Lung microvascular endothelial cell (primary cell): ENCODE results near the gene RNF215. TPM values are rescaled to one million over a fixed set of nuclear protein-coding genes. Genes with fewer than 3 reads are reported as not detected.

Experiments
- DNase-seq, 2 donors: peaks; one replicate each; pipeline versions ENCODE4 v3.0.0 to v3.0.0-alpha.2; 2010; ENCODE audit warnings: low read depth in 2 of 2
- total RNA-seq: library from RNA; depleted of rRNA; stranded (reverse); fragments of >200 nt; gene quantifications from 2 replicates; pipeline ENCODE4 v1.2.1, GENCODE V29; 2014

The RNF215 gene
- total RNA-seq = 12.0 and 23.8 TPM in 2 replicates

DNA sequence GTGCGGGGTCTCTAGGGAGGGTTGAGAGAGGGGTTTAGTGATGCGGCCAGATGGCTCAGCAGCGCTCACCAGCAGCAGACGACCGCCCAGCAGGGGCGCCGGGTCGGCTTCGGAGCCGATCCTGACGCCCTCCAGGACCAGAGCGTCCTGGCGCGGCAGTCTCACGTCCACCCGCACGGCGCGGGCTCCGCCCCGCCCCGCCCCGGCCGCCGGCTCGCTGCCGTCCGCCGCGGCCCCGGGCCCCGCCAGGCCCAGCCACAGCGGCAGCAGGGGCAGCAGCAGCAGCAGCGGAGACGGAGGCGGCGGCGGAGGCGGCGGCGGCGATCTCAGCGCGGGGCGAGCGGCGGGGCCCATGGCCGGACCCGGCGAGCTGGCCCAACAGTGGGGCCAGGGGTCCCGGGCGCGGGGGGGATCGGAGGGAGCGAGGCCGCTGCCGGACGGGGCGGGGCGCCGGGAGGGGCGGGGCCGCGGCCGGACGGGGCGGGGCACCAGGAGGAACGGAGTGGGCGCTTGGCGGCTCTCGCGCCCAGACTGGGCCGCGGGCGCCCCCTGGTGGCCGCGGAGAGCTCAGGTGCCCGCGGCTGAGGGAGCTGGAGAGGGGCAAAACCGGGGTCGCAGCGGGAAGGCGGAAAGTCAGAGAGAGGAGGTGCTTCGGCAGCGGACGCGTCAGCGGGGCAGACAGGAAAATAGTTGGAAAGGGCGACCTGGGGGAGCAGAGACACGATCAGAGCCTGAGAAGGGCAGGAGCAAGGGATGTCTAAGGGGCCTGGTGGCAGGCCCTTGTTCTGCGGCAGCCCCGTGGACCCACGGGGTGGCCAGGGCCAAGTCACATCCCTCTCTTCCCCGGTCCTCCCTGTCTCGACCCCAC is at the start of gene RNF215:
Gene RNF215, minus strand, starts transcription at position 452 of the 868 bp plus-strand sequence. Its CDS starts 98 bp downstream, at position 354.
- DNase-seq = peak; percentile 77 to 88

DNA sequence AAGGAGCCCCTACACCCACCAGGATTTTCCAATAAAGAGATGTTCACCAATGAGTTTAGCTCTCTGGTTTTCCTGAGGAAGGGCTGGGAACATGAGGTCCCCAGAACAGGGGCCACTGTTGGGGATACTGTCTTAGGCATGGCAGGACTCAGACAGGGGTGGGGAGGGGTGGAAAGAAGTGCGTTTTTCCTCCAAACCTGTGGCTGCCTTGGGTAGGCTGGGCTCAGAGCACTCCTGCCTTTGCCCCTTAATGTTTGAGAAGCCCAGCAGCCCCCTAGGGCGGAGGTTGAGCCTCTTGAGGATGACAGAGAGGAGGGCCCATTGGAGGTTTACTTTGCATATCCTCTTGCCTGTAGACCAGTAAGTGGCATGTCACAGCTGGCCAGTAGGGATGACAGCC is 49.0 kb upstream of the RNF215 start:
- no peak for DNase-seq

DNA sequence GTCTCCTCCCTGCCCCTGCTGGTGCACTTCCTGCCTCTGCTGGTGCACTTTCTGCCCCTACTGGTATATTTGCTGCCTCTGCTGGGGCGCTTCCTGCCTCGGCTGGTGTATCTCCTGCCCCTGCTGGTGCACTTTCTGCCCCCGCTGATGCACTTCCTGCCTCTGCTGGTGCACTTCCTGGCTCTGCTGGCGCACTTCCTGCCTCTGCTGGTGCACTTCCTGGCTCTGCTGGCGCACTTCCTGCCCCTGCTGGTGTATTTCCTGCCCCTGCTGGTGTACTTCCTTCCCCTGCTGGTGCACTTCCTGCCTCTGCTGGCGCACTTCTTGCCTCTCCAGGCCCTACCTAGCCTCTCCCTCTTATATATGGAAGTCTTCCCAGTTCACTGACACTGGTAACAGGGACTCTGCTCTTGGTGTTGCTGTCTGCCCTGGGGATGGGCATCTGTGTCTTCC is 48.5 kb upstream of the RNF215 start:
- DNase-seq = peak in 1 of 2 donors; percentile 68

DNA sequence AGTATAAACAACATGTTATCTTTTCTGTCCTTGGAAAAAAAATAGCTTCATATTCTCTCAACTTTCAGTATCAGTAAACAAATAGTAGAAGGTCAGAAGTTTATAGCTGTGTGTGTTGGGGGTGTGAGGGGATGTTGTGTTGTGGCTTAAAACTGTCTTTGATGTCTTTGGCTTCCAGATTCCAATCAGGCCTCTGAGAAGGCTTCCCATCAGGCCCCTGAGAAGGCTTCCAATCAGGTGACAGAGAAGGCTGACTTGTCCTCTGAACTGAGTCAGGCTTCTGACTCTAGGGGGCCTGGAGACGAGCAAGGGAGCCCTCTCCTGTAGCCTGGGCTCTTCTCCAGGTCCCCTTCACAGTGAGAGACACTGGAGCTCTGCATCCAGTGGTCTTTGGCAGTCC is 47.6 kb upstream of the RNF215 start:
- no peak for DNase-seq

DNA sequence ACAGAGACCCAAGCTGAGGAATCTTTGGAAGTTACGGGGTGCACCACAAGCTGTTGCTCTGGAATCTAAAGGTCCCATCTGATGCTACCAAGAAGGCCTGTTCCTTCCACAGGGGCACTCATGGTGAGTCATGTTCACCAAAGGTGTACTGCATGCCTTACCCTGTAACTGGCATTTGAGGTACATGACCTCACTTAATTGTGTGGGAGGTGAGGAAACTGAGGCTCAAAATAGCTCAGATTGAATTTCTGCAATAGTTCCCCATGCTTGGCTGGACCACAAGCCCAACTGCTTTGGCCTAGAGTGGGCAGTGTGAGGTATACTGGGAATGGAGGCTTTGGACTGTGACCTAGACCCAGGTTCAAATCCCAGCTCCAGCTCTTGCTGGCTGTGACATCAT is 46.6 kb upstream of the RNF215 start:
- DNase-seq = no peak

DNA sequence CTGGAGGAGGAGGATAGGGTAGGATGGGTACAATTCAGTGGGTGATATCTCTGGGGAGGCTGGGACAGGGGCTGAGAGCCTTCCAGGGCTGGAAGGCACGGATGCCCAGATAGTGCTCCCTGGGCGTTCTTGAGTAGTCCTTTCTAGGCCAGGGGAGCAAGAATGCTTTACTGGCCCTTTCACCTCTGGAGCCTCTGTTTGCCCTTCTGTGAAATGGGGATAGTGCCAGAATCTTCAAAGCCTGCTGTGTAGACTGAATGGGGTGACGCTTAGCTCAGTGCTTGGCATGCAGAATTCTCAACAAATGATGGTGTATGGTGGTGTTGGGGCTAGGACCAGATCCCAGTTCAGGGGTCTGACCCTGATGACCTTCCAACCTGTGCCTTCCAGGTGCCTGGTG is 46.0 kb upstream of the RNF215 start:
- no peak for DNase-seq

DNA sequence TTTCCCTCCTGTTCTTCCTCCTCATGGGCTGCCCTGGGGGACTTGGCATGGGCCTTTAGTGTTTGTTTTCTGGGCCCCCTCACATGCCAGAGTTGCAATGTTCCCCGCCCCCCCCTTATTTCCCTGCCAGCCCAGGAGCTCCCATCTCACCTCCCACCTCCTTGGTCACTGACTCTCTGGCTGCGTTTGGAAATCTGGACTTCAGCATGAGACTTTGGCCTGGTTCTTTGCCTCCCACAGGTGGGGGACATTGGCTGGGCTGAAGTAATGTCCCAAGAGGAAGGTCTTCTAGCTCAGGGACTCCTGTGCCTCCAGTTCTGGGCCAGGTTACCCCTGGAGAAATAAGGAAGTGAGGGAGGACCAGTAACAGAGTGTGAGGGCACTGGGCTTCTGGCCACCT is 45.3 kb upstream of the RNF215 start:
- no peak for DNase-seq

DNA sequence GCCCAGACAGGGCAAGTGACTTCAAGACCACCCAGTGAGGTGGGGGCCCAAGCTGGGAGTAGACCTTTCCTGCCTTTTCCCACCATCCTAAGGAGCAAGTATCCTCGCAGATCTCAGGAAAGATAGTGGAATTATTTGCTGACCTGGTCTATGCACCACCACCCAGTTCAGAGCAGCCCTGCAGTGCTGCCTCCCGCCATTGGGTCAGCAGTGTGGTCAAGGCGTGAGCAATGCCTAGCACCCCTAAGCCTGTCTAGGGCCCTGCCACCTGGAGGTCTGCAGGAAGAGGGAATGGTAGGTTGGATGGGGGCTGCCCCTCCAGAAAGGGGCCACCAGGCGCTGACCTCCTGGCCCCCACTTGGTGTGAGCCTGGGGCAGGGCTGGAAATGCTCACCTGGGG is 44.9 kb upstream of the RNF215 start:
- DNase-seq = no peak

DNA sequence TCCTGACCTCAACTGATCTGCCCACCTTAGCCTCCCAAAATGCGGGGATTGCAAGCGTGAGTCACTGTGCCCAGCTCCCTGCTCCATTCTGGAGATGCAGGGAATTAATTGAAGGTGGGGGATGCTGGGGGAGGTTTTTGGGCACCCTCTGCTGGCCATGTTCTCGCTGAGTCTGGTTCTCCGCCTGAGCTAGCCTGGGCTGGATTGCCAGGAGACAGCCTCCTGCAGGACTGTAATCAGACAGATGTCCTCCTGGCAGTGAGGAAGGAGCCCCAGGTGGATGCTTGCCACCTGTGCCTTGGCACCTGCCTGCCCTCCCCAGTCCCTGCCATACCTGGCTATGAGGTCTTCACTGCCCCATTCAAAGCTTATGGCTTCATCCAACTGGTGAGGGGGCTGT is 43.7 kb upstream of the RNF215 start:
- DNase-seq = no peak

DNA sequence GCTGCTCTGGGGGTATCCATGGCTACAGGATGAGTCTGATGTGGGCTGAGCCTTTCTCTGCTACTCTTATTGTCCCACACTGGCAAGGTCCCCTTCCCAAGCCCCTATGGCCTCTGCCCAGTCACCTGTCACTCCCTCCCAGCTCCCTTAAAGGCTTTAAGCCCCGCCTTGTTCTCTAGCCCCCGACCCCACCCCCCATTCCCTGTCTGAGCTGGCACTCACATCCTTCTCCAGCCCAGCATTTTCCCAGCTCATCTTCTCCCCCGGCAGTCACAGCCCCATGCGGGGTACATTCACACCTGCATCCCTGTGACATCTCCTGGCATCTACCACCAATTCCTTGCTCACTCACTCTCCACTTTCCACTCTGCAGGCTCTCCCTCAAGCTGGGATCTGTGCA is 42.7 kb upstream of the RNF215 start:
- no peak for DNase-seq

DNA sequence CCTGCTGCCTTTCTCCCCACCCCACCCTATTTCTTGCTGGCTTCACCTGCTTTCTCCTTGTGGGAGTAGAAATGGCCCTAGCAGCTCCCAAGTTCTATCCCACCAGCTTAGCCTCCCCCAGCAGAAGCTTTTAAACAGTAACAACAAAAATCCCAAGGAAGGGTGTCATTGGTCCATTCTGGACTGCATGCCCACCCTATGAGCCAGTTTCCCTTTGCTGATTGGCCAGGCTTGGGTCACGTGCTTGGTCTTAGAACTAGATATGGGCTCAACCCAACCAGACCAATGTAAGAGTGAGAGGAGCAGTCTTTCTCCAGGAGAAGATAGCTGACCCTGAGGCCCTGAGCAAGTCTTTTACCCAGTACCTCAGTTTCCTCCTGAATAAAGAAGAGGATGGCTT is 40.7 kb upstream of the RNF215 start:
- DNase-seq = no peak

DNA sequence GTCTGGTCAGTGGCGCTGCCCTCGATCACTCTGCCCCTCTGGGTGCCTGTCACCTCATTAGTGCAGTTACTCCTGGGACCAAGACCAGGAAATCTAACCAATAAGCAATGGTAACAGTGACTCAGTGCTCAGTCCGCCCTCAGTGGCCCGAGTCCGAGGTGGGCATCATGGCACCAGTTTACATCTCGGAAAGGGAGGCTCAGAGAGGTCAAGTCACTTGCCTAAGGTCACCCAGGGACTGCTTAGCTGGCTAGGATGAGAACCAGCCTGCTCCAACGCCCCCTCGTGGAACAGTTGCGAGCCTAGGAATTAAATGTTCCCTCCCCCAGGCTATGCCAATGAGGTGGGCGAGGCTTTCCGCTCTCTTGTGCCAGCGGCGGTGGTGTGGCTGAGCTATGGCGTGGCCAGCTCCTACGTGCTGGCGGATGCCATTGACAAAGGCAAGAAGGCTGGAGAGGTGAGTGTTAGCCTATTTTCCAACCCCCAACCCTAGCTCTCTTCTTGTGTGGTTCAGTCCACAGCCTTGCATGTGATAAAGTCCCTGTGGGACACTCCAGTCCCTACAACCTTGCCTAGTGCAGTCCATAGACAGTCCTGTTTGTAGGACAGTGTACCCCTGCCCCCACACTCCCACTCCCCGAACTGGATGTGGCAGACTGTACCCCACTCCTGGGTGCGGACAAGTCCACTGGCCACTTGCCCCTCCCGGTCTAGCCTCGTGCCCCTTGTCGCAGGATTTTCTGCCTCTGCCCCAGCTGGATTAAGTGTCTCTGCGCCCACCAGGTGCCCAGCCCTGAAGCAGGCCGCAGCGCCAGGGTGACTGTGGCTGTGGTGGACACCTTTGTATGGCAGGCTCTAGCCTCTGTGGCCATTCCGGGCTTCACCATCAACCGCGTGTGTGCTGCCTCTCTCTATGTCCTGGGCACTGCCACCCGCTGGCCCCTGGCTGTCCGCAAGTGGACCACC is 39.5 kb upstream of the RNF215 start:
- DNase-seq = peak; percentile 82 to 88

DNA sequence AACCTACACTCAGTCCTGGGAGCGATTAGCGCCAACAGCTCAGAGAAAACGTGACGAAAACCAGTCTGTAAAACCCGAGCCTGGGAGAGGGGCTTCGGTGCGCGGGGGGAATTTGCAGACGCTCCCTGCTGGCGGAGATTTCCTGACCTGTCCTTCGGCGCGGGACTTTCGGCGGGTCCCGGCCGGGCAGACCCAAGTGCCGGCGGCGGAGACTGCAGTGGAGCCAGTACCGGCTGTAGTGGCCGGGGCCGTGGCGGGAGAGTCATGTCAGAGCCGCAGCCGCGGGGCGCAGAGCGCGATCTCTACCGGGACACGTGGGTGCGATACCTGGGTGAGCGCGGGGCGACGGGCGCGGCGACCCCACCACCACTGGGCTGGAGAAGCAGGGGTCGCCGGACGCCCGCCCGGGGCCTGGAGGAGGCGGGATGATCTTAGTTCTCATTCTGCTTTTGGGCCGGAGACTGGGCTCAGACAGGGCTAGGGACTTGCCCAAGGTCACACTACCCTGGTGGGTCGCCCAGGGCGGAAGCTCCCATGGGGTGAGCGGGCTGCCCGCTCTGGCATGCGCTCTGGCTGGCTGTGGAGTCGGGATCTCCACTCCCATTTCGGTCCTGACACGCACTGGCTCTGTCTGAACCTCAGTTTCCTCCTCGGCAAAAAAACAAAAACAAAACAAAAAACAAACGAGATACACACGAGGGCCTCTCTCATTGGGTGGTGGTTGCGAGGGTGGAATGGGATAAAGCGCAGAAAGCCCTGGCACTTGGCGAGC is 38.6 kb upstream of the RNF215 start, which contains the start of gene MTFP1:
Gene MTFP1, plus strand, starts transcription at position 153 of the 772 bp plus-strand sequence. Its CDS starts 112 bp downstream, at position 265.
- peak; percentile 70 to 73 for DNase-seq

DNA sequence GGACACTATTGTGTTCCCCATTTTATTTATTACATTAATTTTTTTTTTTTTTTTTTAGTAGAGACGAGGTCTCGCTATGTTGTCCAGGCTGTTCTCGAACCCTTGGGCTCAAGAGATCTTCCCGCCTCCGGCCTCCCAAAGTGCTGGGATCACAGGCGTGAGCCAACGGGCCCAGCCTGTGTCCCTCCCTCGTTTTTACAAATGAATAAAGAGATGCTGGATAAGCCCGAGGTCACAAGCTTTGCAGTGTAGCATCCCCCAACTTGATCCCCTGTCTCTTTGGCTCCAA is 38.1 kb upstream of the RNF215 start:
- no peak for DNase-seq

DNA sequence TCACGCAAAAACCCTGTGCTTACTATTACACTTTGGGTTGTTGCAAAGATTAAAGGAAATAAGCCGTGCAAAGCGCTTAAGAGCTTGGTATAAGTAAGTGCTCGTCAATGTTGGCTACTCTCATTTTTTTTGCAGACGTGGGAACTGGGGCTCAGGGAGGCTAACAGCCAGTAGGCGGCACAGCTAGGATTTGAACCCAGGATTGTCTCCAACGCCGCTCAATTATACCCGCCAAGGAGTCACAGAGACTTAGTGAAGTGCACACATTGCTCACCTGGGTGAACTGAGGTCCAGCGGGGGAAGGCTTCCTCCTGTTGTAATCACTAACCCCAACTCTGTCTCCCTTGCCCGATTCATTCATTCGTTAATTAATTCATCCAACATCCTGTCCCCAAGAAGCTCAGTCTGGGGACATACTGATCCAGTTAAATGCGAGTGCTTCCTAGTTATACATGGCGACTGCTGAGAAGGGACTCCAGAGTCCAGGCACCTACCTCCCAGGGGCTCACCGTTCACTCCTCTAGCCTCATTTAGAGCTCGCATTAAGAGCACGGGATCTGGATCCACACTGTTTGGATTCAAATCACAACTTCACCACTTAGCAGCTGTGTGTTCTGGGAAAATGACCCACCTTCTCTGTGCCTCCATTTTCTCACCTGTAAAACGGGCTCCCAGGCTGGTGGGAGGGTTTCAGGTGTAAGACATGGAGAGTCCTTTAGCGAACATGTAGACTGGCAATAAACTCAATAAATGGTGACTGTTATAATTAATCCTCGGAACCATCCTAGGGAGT is 37.5 kb upstream of the RNF215 start:
- peak in 1 of 2 donors; percentile 38 for DNase-seq

DNA sequence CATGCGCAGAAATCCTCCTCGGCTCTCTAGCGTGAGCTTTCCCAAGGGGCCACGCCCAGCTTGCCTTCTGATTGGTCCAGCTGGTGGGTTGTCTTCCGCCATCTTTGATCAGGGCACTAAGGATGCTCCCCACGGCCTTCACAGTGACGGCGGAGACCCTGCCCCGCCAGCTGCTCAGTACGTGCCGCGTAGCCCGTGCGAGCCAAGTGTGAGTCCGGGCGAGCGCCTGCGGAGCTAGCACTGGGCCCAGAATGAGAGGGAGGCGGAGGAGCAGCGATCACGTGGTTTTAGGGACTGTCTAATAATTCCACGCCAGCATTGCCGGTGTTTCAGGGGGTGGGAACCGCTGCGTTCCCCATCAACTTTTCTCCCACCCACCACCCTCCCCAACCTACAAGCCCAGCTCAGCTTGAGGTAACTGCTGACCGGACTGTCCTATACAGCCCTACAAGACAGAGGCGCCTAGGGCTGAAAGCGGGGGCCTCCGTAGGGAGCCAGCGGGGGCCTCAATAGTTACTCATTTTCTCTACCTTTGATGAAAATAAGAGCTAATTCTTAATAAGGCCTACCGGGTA is 36.8 kb upstream of the RNF215 start:
- DNase-seq = peak; percentile 99 to 100

DNA sequence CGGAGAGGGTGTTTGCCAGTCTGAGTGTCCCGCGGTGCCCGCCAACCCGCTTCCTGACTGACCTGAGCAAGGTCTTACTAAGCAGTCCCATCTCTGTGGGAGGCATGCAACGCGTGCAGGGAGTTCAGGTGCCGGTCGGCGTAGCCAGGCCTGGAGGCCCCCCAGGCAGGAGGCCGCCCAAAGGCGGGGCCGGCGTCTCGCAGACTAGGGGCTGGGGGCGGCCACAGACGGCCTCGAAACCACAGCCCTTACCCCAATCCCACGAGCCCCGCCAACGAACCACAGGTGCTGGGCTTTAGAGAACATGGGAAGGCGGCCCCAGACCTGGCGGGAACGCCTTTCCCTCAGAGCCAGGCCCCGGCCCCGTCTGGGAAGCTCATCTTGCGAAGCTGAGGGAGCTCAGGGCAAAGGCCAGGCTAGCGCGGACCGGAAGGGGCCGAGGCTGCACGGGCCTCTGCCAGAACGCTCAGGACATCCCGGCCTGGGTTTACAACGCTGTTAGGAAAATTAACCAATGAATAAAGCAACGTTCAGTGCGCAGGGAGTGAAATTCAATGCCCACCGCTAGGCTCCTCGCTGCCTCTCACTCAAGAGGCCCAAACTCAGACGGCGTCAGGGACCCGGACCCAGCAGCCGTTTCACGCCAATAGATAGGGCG is 36.2 kb upstream of the RNF215 start:
- DNase-seq = peak in 1 of 2 donors; percentile 57

DNA sequence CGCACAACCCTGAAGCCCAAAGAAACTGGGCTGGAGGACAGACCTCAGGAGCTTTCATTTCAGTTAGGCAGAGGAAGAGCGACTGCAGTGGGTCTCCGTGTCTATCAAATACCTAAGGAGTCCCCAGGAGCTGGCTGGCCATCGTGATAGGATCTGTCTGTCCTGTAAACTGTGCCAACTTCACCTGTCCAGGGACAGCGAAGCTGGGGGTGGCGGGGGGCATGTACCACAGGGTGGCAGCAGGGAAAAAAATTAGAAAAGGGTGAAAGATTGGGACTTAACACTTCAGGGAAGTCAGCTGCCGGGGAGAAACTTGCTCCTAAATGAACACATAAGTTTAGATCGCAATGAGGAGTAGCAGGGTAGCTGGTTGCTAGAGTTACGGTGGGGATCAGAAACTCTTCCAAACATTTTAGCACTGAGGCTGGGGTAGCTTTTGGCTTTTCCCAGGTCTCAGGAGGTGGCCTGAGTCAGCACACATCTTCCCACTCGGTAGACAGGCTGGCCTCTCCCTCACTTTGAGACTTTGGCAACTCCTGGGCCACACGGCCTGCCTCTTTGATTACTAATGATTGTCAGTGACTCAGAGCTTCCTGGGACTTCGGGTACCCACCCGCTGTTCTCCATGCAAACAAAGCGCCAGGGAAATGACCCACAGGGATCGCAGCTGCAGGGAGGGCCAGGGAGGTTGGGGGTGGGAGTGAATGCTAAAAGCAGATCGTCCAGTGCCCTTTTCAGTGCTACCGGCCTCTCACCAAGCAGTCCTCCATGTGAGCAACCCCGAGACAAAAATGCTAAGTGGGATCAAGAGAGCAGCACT is 35.5 kb upstream of the RNF215 start:
- DNase-seq = peak; percentile 24 to 83
